K562 (cell line): ENCODE measurements around the gene CACNA2D3. TPM values are rescaled to one million over a fixed set of nuclear protein-coding genes. Genes with fewer than 3 reads are reported as not detected.

ENCODE experiments used
- ATAC-seq: fragments of 200-7000 bp; cut with Tn5 transposase; 3 replicates; pipeline ENCODE4 v1.9.1; 2020; ENCODE audit warnings: moderate library complexity
- BruUV-seq: library from RNA; stranded (reverse); fragments of 400-500 nt; replicated peaks from 2 replicates; lab custom pipeline; 2021; lab: Mats Ljungman, UMichigan
- CTCF ChIA-PET: fragments of 300-600 bp; formaldehyde crosslinking; extraction: SDS; loops from one replicate; lab custom pipeline; 2021; ENCODE audit warnings: low intra/inter-chr PET ratio; lab: Yijun Ruan, JAX
- POLR2A ChIA-PET: fragments of 300-600, 350-650 bp; sonication (Branson Sonifier 250); formaldehyde crosslinking; extraction: SDS; loops from one replicate; lab custom pipeline; 2021; ENCODE audit warnings: antibody characterized with exemption, inconsistent platforms; lab: Yijun Ruan, JAX
- DNase-seq, 4 experiments: peaks; one replicate each; pipeline versions ENCODE4 v3.0.0 to v3.0.0-alpha.2; 2011 to 2018; ENCODE audit warnings: low spot score in 3 of 4, mixed read lengths in 3 of 4; ENCODE audit errors: extremely low read depth in 1 of 4
- FAIRE-seq: peaks from 2 replicates; lab custom pipeline; 2011; peaks lifted over from hg19 to GRCh38; lab: Jason Lieb, UNC
- H2AFZ ChIP-seq: 2 replicates; pipeline ENCODE4 v1.6.0; 2011; ENCODE audit warnings: low read depth, low read length, control low read depth, inconsistent platforms
- H3K27ac ChIP-seq: fragments of 200-600 bp; 3 replicates; pipeline ENCODE4 v1.8.0; 2011; ENCODE audit warnings: low read depth, mild to moderate bottlenecking, control low read depth, inconsistent platforms, low read length, moderate library complexity, mixed read lengths; ENCODE audit errors: extremely low read depth
- H3K27me3 ChIP-seq, 2 experiments: fragments of 300-600 bp in 1 of 2; 2 replicates in 1 of 2; 3 replicates in 1 of 2; pipeline versions ENCODE4 v1.6.0 to v1.8.0; 2011; ENCODE audit warnings: inconsistent platforms in 2 of 2, low read length in 2 of 2, mild to moderate bottlenecking in 1 of 2, mixed read lengths in 1 of 2, moderate library complexity in 1 of 2; ENCODE audit not compliant: control insufficient read depth in 2 of 2, insufficient read depth in 2 of 2
- H3K36me3 ChIP-seq: fragments of 300-600 bp; 3 replicates; pipeline ENCODE4 v1.8.0; 2011; ENCODE audit warnings: mild to moderate bottlenecking, low read length, inconsistent platforms; ENCODE audit not compliant: control insufficient read depth, insufficient read depth
- H3K4me1 ChIP-seq, 2 experiments: fragments of 200-600 bp in 1 of 2; replicated peaks in 1 of 2; 2 replicates in 1 of 2; 3 replicates in 1 of 2; pipeline versions ENCODE4 v1.5.1 to v1.8.0; 2011; ENCODE audit warnings: inconsistent platforms in 2 of 2, low read length in 2 of 2, mild to moderate bottlenecking in 1 of 2, mixed read lengths in 1 of 2, moderate library complexity in 1 of 2; ENCODE audit not compliant: control insufficient read depth in 2 of 2, insufficient read depth in 2 of 2
- H3K4me2 ChIP-seq: 2 replicates; pipeline ENCODE4 v1.6.1; 2011; ENCODE audit warnings: low read length, control low read depth, inconsistent platforms, mixed read lengths; ENCODE audit not compliant: insufficient read depth
- H3K4me3 ChIP-seq: fragments of 200-600 bp; sonication (generic), shearing (Covaris generic); 2 replicates; pipeline ENCODE4 v1.5.1; 2016; ENCODE audit warnings: control low read depth, inconsistent platforms
- H3K79me2 ChIP-seq: fragments of 200-600 bp; 3 replicates; pipeline ENCODE4 v1.8.0; 2011; ENCODE audit warnings: low read length, inconsistent platforms; ENCODE audit not compliant: control insufficient read depth, insufficient read depth
- H3K9ac ChIP-seq, 2 experiments: 2 replicates each; pipeline versions ENCODE4 v1.6.0 to v1.6.1; 2011; ENCODE audit warnings: low read depth in 2 of 2, low read length in 2 of 2, control low read depth in 1 of 2, inconsistent platforms in 1 of 2, mild to moderate bottlenecking in 1 of 2, mixed read lengths in 1 of 2; ENCODE audit not compliant: insufficient read depth in 1 of 2
- H3K9me1 ChIP-seq: one replicate; pipeline ENCODE4 v1.6.0; 2011; ENCODE audit warnings: inconsistent platforms, mild to moderate bottlenecking, low read length, moderate library complexity; ENCODE audit not compliant: control insufficient read depth, insufficient read depth
- H3K9me3 ChIP-seq: replicated peaks from 2 replicates; pipeline ENCODE4 v1.5.1; 2011; ENCODE audit warnings: low read depth, low read length, inconsistent platforms; ENCODE audit not compliant: control insufficient read depth, insufficient read depth
- H4K20me1 ChIP-seq: replicated peaks from 2 replicates; pipeline ENCODE4 v1.6.1; 2011; ENCODE audit warnings: low read length, inconsistent platforms, mixed read lengths; ENCODE audit not compliant: control insufficient read depth, insufficient read depth
- BRCA1 ChIP-seq, 2 experiments: fragments of 450-650 bp in 1 of 2; sonication (generic) in 1 of 2; formaldehyde crosslinking in 1 of 2; IDR thresholded peaks; 2 replicates each; pipeline versions ENCODE4 v1.5.0 to v1.6.1; 2017 to 2020; ENCODE audit warnings: mild to moderate bottlenecking in 1 of 2, missing genetic modification reagents in 1 of 2
- FOXA3 ChIP-seq, 2 experiments: fragments of 450-650 bp in 1 of 2; sonication (generic) in 1 of 2; formaldehyde crosslinking; IDR thresholded peaks in 1 of 2; conservative IDR thresholded peaks in 1 of 2; 2 replicates each; pipeline versions ENCODE4 v1.4.0 to v1.8.0; 2020 to 2022; ENCODE audit warnings: mild to moderate bottlenecking in 2 of 2, missing genetic modification reagents in 1 of 2
- SAP30 ChIP-seq: fragments of 200-600 bp; sonication (generic); IDR thresholded peaks from 2 replicates; pipeline ENCODE4 v1.6.1; 2012; ENCODE audit warnings: borderline replicate concordance, low read depth, mild to moderate bottlenecking, moderate library complexity, low read length, control low read depth, inconsistent platforms; ENCODE audit not compliant: insufficient read depth, poor library complexity, severe bottlenecking
- TFAP4 ChIP-seq: sonication (generic); formaldehyde crosslinking; IDR thresholded peaks from 2 replicates; pipeline ENCODE4 v1.8.0; 2022; ENCODE audit warnings: missing genetic modification reagents, mild to moderate bottlenecking, moderate library complexity, borderline replicate concordance
- WGBS: fragments of 100-300 bp; shearing (Covaris generic); methylation state at CpG from one replicate; pipeline ENCODE4 v1.1.6; 2016; ENCODE audit warnings: low coverage, mixed read lengths; ENCODE audit not compliant: insufficient coverage; ENCODE audit errors: missing lambda C conversion rate; 5-methylcytosine and 5-hydroxymethylcytosine counted together
- in situ Hi-C: fragments of 300-500 bp; cut with MboI; formaldehyde crosslinking; loops from 4 replicates; pipeline ENCODE4 v1.15.0; 2018; ENCODE audit warnings: inconsistent platforms, mixed read lengths
- intact Hi-C: fragments of 100-400 bp; cut with micrococcal nuclease; formaldehyde crosslinking; loops from 2 replicates; pipeline ENCODE4 v1.14.2; 2022
- polyA plus RNA-seq, 8 experiments: library from polyadenylated mRNA; depleted of rRNA in 4 of 8; stranded (reverse) in 5 of 8; unstranded in 3 of 8; fragments of >200 nt; fragmentation: Nextera tagmentation in 2 of 8; fragmentation: Illumina TruSeq in 1 of 8; extraction: Ambion mirVana in 2 of 8; extraction: Trizol in 1 of 8; gene quantifications; 2 replicates each; pipeline versions ENCODE4 v1.2.1 to v1.2.3, GENCODE V29; 2011 to 2014; ENCODE audit warnings: inconsistent platforms in 1 of 8, missing spikeins in 1 of 8
- total RNA-seq, 7 experiments: library from RNA; depleted of rRNA in 6 of 7; stranded (reverse); fragments of >200 nt in 6 of 7; fragmentation: Illumina TruSeq in 2 of 7; extraction: Trizol in 2 of 7; gene quantifications; 2 replicates each; pipeline versions ENCODE4 v1.2.1 to v1.2.3, GENCODE V29; 2011 to 2021; ENCODE audit warnings: low replicate concordance in 1 of 7

Gene CACNA2D3
- total and polyA plus RNA-seq, 9 of the 15 experiments (the other 6 are each of a cell fraction or from before 2014, with no cell fraction given): 0.01 TPM; not detected in 8

- Histone ChIP-seq H3K27ac (no peak overlapping the region), H3K4me2 (no peak overlapping the region), H3K4me1 (no peaks in the 10 kb centered on the region), H3K9me3 (no peaks in the 10 kb centered on the region), H3K9me1 (no peaks in the 10 kb centered on the region), H3K4me3 (no peak overlapping the region)
- WGBS: 0% methylated on average over 3 of the region's 3 CpGs
- TF ChIP-seq FOXA3 (CRISPR knock-in tag; conservative IDR thresholded peaks at IDR 0.05 in 1 of 2, IDR thresholded peaks at IDR 0.05 in 1 of 2): no peak
- no peak for TF ChIP-seq SAP30
- TF ChIP-seq TFAP4 (CRISPR knock-in tag): no peak
- no peak for TF ChIP-seq BRCA1 (IDR thresholded peaks at IDR 0.05)
- TF ChIP-seq BRCA1 (CRISPR knock-in tag; IDR thresholded peaks at IDR 0.05): no peak
- TF ChIP-seq, all 486 proteins: peak for 0
- no peak for DNase-seq
- no TSS peak for BruUV-seq
- in situ Hi-C loops: no loop called here
- no peak for FAIRE-seq
- ATAC-seq: no peak
- Histone ChIP-seq H3K79me2 (no peaks in the 10 kb centered on the region), H4K20me1 (no peaks in the 10 kb centered on the region), H2AFZ (no peak overlapping the region), H3K27me3 (0 out of 5 replicates have a peak, but pooled peaks cover 0 to 4% of the 10 kb centered on the region in 2 experiments), H3K36me3 (no peaks in the 10 kb centered on the region), H3K9ac (no peak overlapping the region)
- POLR2A ChIA-PET: no interaction called here
- CTCF ChIA-PET: no interaction called here
- intact Hi-C loops: no loop called here
Measured at GRCh38 chr3:54360320-54360719, 238.0 kb downstream of the CACNA2D3 start.
